Stimulated activated CD8-positive, alpha-beta memory T cell treated with anti-CD3 and anti-CD28 coated beads, Interleukin-4, amount 100 ng/mL, for 4 hours (primary cell): ENCODE measurements around the gene SLC34A3.

Experiments
- DNase-seq, 2 donors: peaks; one replicate each; pipeline ENCODE4 v3.0.0-alpha.2; 2020; ENCODE audit warnings: low read depth in 2 of 2, low spot score in 1 of 2

The SLC34A3 gene

DNA sequence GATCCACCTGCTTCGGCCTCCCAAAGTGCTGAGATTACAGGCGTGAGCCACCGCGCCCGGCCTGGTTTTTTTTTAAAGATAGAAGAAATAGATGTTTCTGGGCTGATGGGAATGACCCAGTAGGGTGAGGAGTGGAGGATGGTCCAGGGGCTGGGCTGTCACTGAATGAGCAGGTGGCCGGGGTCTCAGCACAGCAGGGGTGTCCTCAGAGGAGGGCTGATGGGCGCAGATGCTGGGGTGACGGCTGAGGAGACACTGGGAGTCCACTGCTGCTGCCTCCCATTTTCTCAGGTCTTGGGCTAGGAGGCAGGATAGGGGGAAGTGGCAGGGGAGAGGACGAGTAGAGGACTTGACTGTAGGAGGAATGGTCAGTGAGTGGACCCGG is 44.5 kb downstream of the SLC34A3 start:
- no peak for DNase-seq

DNA sequence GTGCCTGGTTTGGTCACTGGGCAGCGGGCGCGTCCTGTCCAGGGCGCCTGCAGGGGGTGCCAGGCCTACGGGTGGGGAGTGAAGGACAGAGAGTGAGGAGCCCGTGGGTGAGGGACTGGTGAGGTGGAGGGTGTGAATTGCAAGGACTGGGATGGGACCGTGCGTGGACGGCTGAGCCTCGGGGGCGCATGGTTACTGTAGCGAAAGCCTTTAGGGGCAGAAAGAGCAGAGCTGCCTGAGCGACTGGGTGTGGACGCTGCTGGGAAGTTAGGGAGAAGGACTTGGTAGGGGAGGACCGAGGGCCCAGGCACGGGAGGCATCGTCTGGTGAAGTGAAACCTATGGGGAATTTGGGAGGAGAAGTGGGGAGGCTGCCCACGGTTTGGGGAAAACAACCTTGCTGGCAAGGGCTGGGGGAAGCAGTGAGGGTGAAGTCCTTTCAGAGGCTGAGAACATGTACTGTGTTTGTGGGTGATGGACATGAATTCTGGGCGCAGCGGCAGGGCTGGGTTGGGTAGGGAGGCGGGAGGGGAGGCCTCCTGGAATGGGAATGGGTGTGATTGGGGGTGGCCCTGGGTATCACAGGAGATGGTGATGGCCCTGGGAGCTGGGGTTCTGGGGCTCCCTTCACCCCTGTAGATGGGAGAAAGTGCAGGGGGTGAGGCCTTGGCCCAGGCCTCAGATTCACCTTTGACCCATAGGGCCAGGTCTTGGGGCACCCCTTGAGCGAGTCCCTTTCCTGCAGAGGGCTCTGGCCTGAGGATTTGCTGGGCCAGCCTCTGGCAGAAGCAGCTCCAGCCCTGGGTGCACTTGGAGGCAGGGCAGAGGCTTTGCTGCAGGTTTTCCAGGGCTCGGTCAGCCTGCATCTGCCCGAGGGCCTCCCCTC is 45.1 kb downstream of the SLC34A3 start:
- no peak for DNase-seq

DNA sequence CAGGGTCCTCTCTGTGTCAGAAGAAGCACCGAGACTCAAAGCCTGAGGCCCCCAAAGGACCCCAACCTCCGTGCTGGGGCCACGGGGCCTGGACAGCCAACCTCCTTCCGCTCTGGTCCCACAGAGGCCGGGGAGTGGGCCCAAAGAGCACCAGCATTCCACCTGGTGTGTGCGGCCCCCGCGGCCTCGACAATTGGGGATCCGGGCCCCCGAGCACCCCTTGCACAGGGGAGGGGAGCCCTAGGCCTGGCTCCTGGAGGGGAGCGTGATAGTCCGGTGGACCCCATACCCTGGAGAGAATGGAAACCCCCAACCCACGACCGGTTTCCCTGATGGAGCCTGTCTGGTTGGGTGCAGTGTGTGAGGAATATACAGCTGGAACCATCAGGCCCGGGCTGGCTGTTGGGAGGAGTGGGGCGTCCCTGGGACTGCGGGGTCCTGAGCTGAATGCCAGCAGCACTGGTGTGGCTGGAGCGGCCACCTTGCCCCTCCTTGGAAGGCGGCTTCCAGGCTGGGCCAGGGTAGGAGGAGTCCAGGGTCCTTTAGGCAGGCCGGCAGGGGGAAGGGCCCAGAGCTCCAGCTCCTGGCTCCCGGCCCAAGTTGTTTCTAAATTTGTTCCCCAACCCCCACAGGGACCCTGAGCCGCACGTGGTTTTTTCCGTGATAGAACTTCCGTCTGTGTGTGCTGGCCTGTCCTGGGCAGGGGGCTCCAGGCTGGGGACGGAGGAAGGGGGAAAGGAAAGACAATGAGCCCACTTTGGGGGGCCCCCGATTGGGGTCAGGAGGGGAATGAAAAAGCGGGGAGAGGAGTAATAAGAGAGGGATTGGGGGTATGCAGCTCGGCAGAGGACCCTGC is 46.0 kb downstream of the SLC34A3 start:
- DNase-seq, result no peak

DNA sequence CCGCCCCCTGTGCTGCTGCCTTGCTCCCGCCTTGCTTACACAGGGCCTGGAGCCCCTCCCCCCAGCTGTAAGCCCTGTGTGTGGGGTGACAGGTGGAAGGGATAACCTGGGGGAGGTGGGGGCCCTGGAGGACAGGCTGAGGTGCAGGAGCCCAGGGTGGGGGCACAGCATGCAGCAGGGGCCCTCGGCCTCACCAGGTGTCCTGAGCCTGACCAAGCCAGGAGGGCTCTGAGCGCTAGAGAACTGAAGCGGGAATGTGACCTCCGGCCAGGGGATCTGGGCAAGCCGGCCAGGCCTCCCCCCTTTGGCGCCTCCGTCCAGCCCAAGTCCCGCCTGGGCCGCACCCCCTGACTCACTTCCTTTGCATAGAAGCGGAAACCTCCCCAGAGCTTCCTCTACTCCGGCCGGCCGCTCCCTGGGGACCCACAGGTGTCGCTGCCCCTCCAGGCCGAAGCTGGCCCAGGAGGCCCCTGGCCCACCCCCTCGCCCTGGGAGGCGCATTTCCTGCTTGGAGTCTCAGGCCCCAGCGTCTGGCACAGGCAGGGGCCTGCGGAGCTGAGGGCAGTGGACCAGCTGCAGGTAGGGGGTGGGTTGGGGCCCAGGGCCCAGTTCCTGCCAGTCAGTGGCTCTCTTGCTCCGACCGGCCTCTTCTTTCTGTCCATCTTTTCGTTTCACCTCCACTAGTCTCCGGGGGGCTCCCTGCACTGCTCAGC is 46.8 kb downstream of the SLC34A3 start, which contains the start of gene TOR4A:
TSS of gene TOR4A (plus strand) at position 398 of the 713 bp plus-strand sequence. CDS start 964 bp downstream, outside the sequence.
- no peak for DNase-seq

DNA sequence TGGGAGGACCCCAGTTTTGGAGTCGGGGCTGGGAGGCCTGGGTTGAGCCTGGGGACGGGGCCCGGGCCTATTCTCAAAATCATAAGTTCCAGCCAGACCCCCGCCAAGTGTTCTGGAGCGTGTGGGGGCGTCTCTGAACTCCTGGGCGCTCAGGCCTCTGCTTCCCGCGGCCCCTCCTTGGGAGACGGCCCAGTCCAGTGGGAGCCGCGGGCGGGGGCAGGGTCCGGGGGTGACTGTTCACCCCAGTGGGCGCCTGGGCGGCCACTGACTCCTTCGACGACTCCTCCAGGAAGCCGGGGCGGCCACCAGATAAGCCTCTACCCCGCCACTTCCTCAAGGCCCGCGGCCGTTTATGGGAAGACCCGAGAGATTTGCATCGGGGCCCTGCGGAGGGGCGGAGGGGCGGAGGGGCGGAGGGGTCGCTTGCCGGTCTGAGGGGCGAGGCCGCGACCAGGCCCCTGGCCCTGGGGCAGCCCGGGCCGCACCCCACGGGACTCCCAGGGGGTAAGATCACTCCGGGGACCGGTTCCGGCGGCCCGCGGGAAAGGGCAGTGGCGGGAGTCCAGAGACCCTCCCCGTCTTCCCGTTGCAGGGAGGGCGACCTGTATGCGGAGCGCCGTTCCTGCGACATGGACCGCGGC is 47.5 kb downstream of the SLC34A3 start:
- DNase-seq, result no peak

DNA sequence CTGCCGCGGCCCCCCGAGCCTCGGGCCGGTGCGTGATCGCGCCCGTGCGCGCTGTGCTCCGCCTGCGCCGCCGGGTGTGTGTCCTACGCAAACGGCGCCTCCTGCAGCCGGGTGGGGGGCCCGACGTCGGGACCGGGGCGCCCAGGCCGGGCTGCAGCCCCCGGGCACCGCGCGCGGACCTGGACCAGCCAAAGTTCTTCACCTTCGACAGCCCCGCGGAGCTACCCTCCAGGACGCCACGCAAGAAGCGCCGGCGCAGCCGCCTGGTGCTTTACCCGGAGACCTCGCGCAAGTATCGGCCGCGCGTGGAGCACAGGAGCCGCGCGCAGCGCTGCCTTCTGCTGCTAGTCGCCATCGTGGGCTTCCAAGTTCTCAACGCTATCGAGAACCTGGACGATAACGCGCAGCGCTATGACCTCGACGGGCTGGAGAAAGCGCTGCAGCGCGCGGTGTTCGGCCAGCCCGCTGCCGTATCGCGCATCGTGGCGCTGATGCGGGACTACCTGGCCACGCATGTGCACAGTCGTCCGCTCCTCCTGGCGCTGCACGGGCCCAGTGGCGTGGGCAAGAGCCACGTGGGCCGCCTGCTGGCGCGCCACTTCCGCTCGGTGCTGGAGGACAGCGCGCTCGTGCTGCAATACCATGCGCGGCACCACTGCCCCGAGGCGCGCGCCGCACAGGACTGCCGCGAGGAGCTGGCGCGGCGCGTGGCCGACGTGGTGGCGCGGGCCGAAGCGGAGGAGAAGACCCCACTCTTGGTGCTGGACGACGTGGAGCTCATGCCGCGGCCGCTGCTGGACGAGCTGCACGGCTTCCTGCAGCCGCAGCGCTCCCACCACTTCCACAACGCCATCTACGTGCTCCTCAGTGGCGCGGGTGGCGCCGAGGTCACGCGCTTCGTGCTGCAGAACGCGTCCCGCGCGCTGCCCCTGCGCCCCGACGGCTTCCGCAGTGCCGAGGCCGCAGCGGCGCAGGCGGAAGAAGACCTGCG is 48.3 kb downstream of the SLC34A3 start:
- DNase-seq, result no peak

DNA sequence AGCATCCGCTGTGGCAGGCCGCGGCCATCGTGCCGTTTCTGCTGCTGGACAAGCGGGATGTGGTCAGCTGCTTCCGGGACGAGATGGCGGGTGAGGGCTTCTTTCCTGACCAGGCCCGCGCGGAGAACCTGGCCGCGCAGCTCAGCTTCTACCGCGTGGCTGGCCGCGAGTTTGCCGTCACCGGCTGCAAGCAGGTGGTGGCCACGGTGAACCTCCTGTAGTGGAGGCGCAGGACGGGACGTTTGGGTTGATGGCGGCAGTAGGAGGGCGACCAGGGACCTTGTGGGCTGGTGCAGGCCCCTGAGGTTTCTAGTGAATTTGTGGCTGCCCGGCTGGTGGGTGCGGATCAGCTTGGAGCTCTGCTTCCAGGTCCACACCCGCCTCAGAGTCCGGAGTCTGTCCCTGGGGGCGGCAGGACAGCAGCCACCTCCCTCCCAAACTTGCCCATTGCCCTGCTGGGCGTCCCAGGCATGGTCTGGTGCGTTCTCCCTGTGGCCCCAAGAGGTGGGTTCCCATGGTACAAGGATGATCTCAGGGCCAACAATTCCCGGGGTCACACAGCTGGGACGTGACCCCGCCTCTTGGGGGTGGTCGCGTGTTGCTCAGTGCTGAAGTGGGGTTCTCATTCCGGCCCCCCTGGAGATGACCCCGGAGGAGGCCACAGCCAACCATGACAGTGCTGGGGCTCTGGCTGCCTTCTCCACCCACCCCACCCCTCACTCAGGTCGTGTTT is 49.2 kb downstream of the SLC34A3 start:
- DNase-seq, result no peak

DNA sequence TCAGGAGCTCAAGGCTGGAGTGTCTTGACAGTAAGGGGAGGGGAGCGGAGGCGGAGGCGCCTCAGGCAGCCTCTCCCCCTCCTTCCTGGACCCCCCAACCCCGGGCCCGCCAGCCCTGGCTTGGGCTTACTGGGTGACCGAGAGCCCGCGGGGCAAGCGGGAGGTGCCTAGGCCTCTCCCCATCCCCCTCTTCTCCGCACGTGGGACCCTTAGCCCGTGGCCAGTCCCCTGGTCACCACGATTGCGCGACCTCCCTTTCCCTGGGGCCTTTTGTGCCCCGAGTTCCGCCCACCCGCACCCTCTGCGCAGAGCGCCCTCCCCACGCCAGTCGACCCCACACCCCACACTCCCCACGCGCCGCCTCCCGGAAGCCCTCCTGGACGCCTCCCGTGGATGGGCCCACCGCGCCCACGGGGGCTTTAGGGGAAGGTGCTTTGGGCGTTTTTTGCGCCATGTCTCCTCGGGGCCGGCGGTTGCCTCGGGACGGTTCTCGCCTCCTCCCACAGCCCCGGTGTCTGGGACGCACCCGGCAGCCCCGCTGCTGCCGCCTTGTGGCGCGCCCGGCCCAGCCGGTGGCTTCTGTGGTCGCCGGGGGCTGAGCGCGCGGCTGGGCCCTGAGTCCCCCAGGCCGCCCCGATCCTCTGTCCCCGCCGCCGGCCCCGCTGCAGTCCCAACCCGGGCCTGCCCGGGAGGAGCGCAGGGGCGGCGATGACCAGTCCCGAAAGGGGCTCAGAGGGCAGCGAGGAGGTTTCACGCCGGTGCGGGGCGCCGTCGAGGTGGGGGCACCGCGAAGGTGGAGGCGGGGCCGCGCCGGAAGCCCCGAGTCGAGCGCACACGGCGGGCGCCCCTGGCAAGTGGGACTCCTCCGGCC is 50.0 kb downstream of the SLC34A3 start:
- DNase-seq, result no peak

DNA sequence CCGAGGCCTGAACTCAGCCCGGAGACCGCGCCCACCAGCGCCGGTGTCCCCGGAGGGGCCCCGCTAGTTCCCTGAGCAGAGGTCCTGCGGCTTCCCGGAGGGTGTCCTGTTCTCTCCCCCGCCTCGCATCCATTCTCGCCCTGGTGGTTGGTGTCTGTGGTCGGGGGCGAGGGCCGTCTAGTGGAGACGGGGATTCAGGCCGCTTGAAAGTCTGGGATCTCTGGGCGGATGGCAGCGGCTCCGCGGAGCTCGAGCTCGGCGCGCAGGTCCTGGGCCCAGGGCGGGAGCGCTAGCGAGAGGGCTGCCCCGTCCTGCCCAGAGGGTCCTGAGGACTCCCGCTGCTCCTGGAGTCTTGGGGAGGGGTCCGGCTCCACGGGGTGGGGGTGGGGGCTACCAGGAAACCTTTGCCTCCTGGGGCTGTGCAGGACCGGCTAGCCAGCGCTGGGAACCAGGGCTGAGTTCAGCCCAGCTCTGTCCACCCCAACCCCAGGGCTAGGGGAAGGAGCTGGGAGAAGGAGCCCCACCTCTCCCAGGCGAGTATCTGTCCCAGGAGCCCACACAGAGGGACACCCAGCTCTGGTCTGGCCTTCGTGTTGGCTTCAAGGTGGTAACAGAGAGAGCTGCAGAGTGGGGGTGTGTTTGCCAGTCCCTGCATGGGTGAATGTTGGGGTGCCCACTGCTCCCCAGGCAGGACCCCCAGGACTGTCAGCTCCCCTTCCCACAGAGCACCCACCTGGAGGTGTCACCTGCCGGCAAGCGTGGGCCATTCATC is 50.8 kb downstream of the SLC34A3 start:
- no peak for DNase-seq
